Measurements from ENCODE around the gene GLCE. TPM values are rescaled to one million over a fixed set of nuclear protein-coding genes. Genes with fewer than 3 reads are reported as not detected.
A peak's percentile ranks its signal among the peaks of the same experiment; 100 is the strongest.

Gene GLCE
- 1 to 10 TPM; 3.8 to 5.0 TPM for total RNA-seq

DNA sequence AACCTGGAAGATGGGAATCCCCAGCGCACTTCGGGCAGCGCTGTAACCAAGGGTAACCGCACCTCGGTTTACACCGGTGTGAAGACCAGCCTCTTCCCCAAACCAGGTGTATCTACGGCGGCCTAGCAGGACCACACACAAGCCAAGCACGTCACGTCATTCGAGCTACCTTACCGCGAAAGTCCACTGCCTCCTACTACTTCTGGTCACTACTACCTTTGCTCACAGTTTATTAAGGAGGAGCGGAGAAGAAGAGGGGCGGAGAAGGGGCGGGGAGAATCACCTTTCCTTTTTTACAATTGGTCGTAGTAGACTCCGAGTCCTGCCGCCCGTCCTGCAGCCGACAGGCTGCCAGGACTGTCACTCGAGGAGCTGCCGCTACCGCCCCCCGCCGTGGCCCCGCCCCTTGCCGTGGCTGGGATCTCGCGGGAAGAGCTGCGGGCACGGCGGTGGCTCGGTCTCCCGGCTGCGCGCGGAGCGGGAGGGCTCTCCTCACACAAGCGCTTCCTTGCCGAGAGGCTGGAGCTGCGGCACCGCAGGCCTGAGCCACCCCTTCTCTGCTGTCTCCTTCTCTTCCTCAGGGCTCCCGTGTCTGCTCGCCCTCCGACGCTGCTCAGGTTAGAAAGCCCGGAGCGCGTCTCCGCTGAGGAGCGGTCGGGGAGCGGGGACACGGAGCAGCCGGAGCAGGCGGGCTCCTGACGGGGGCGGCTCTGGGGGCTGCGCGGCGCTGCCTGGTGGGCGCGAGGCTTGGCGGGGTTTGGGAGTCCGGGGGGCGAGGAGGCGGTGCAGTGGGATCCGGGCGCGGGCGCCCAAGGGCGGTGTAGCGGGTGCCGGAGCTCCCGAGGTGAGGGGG is at the start of gene GLCE:
Gene GLCE, plus strand, starts transcription at position 495 of the 853 bp plus-strand sequence. CDS start 95,172 bp downstream, outside the sequence.
- Mint-ChIP-seq H3K4me1 (peaks cover 11% of the 10 kb centered on the region), H3K27ac (peak within 1 kb of the TSS; percentile 95), H3K27me3 (peaks cover 7% of the 10 kb centered on the region)

GRCh38 chr15:69114331-69114928 is 46.0 kb upstream of the GLCE start:
- Mint-ChIP-seq H3K4me3 (no peak overlapping the region), H3K4me1 (peaks cover 9% of the 10 kb centered on the region), H3K27me3 (peaks cover 14% of the 10 kb centered on the region), H3K27ac (no peak overlapping the region), H3K9me3 (no peaks in the 10 kb centered on the region), H3K36me3 (ENCODE audit: low read depth) (no peaks in the 10 kb centered on the region)
- no peak for ATAC-seq (replicated peaks)

More for the DNA sequence above, at the start of gene GLCE:
- Mint-ChIP-seq H3K9me3 (no peaks in the 10 kb centered on the region), H3K4me3 (peak within 1 kb of the TSS; percentile 96), H3K36me3 (ENCODE audit: low read depth) (peaks cover 5% of the 10 kb centered on the region)
- ATAC-seq (replicated peaks), result peak; percentile 97

- H3K36me3 Mint-ChIP-seq (ENCODE audit: low read depth), result no peaks in the 10 kb centered on the region
- peaks cover 9% of the 10 kb centered on the region for H3K4me1 Mint-ChIP-seq
- H3K4me3 Mint-ChIP-seq, result no peak overlapping the region
- no peaks in the 10 kb centered on the region for H3K9me3 Mint-ChIP-seq
- peaks cover 14% of the 10 kb centered on the region for H3K27me3 Mint-ChIP-seq
- H3K27ac Mint-ChIP-seq, result no peak overlapping the region
- no peak for ATAC-seq (replicated peaks)
These were observed 45.4 kb upstream of the GLCE start for GRCh38 chr15:69115031-69115430.

- Mint-ChIP-seq H3K4me1 (peaks cover 9% of the 10 kb centered on the region), H3K36me3 (ENCODE audit: low read depth) (no peaks in the 10 kb centered on the region), H3K9me3 (no peaks in the 10 kb centered on the region), H3K4me3 (no peak overlapping the region), H3K27ac (no peak overlapping the region), H3K27me3 (peaks cover 14% of the 10 kb centered on the region)
- no peak for ATAC-seq (replicated peaks)
These were observed 44.0 kb upstream of the GLCE start for GRCh38 chr15:69116391-69116790.

GRCh38 chr15:69117431-69117871 is 43.0 kb upstream of the GLCE start:
- Mint-ChIP-seq H3K27ac (no peak overlapping the region), H3K27me3 (peaks cover 14% of the 10 kb centered on the region), H3K9me3 (no peaks in the 10 kb centered on the region), H3K4me3 (no peak overlapping the region), H3K36me3 (ENCODE audit: low read depth) (no peaks in the 10 kb centered on the region), H3K4me1 (peaks cover 9% of the 10 kb centered on the region)
- no peak for ATAC-seq (replicated peaks)

- no peak overlapping the region for H3K27ac Mint-ChIP-seq
- no peak for ATAC-seq (replicated peaks)
- peaks cover 14% of the 10 kb centered on the region for H3K27me3 Mint-ChIP-seq
- H3K9me3 Mint-ChIP-seq, result no peaks in the 10 kb centered on the region
- no peaks in the 10 kb centered on the region for H3K36me3 Mint-ChIP-seq (ENCODE audit: low read depth)
- no peak overlapping the region for H3K4me3 Mint-ChIP-seq
- H3K4me1 Mint-ChIP-seq, result peaks cover 9% of the 10 kb centered on the region
These were observed 42.3 kb upstream of the GLCE start for GRCh38 chr15:69118089-69118488.

- ATAC-seq (replicated peaks), result no peak
- Mint-ChIP-seq H3K9me3 (no peaks in the 10 kb centered on the region), H3K36me3 (ENCODE audit: low read depth) (no peaks in the 10 kb centered on the region), H3K27ac (no peak overlapping the region), H3K4me3 (no peak overlapping the region), H3K4me1 (peaks cover 5% of the 10 kb centered on the region), H3K27me3 (peaks cover 9% of the 10 kb centered on the region)
These were observed 41.4 kb upstream of the GLCE start for GRCh38 chr15:69119001-69119400.

DNA sequence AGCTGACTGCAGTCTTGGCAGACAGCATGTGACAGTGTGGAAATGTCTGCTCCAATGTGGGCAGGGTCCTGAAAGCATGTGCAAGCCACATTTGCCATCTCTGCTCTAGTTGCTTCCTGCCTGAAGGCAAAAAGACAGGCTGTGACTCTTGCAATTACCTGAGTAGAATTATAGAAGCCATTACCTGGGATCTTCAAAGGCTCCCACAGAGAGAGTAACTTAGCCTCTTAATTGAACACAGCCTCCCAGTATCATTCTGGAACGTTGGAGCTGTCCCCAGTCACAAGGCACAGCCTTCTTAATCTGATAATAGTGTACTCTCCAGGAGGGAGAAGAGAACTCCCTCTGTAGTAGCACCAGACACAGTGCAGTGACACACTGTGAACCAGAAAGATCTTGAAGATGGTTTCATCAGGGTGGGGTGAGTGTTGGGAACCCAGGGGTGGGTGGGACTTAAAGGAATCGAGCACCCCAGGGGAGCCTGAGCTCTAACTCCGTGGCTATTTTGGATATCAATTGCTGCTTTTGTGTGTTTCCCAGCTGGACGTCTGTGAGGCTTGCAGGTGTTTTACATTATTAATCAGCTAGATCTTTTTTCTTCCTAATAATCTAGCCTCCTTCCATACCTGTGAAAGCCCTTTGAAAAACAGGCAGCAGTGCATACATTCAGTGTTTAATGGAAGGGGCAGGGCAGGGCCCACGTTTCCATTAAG is 40.6 kb upstream of the GLCE start:
- H3K27ac Mint-ChIP-seq, result no peak overlapping the region
- H3K4me1 Mint-ChIP-seq, result no peaks in the 10 kb centered on the region
- H3K9me3 Mint-ChIP-seq, result no peaks in the 10 kb centered on the region
- H3K4me3 Mint-ChIP-seq, result no peak overlapping the region
- peaks cover 4% of the 10 kb centered on the region for H3K27me3 Mint-ChIP-seq
- no peak for ATAC-seq (replicated peaks)
- no peaks in the 10 kb centered on the region for H3K36me3 Mint-ChIP-seq (ENCODE audit: low read depth)

GRCh38 chr15:69120732-69121131 is 39.7 kb upstream of the GLCE start:
- H3K36me3 Mint-ChIP-seq (ENCODE audit: low read depth), result no peaks in the 10 kb centered on the region
- no peak for ATAC-seq (replicated peaks)

GRCh38 chr15:69121198-69121828 is 39.1 kb upstream of the GLCE start:
- Mint-ChIP-seq H3K36me3 (ENCODE audit: low read depth) (no peaks in the 10 kb centered on the region), H3K27me3 (no peaks in the 10 kb centered on the region), H3K4me3 (no peak overlapping the region), H3K4me1 (no peaks in the 10 kb centered on the region), H3K9me3 (no peaks in the 10 kb centered on the region), H3K27ac (no peak overlapping the region)
- ATAC-seq (replicated peaks), result no peak

More at GRCh38 chr15:69120732-69121131, 39.7 kb upstream of the GLCE start:
- Mint-ChIP-seq H3K9me3 (no peaks in the 10 kb centered on the region), H3K27me3 (peaks cover 2% of the 10 kb centered on the region), H3K27ac (no peak overlapping the region), H3K4me3 (no peak overlapping the region), H3K4me1 (no peaks in the 10 kb centered on the region)

DNA sequence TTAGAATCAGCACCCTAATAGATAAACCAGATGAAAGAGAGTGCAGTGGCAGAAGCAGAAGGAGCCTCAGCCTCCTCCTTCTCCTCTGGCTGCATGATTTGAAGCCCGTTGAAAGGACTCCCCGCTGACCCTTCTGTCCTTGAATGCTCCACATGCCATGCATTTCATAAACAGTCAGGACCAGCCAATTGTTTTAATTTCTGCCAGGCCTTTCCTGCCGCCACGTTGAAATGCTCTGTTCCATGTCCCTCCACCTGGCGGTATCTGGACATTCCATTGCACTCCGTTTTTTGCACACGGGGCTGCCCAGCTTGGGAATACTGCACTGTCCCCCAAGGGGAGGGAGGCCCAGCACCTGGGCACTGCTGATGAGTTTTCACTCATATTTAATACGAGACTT is 35.2 kb upstream of the GLCE start:
- Mint-ChIP-seq H3K4me1 (no peaks in the 10 kb centered on the region), H3K27me3 (no peaks in the 10 kb centered on the region), H3K9me3 (no peaks in the 10 kb centered on the region), H3K4me3 (no peak overlapping the region), H3K27ac (no peak overlapping the region), H3K36me3 (ENCODE audit: low read depth) (no peaks in the 10 kb centered on the region)
- ATAC-seq (replicated peaks), result no peak

GRCh38 chr15:69126054-69126469 is 34.4 kb upstream of the GLCE start:
- no peaks in the 10 kb centered on the region for H3K36me3 Mint-ChIP-seq (ENCODE audit: low read depth)
- H3K4me1 Mint-ChIP-seq, result no peaks in the 10 kb centered on the region
- H3K27ac Mint-ChIP-seq, result no peak overlapping the region
- ATAC-seq (replicated peaks), result no peak
- no peaks in the 10 kb centered on the region for H3K27me3 Mint-ChIP-seq
- no peak overlapping the region for H3K4me3 Mint-ChIP-seq
- no peaks in the 10 kb centered on the region for H3K9me3 Mint-ChIP-seq

GRCh38 chr15:69127306-69127705 is 33.1 kb upstream of the GLCE start:
- Mint-ChIP-seq H3K36me3 (ENCODE audit: low read depth) (no peaks in the 10 kb centered on the region), H3K27me3 (no peaks in the 10 kb centered on the region)
- ATAC-seq (replicated peaks), result no peak

GRCh38 chr15:69128667-69129311 is 31.6 kb upstream of the GLCE start:
- no peak overlapping the region for H3K4me3 Mint-ChIP-seq
- ATAC-seq (replicated peaks), result no peak
- H3K4me1 Mint-ChIP-seq, result no peaks in the 10 kb centered on the region
- H3K36me3 Mint-ChIP-seq (ENCODE audit: low read depth), result no peaks in the 10 kb centered on the region
- no peaks in the 10 kb centered on the region for H3K9me3 Mint-ChIP-seq
- H3K27ac Mint-ChIP-seq, result no peak overlapping the region
- H3K27me3 Mint-ChIP-seq, result no peaks in the 10 kb centered on the region

More at GRCh38 chr15:69127306-69127705, 33.1 kb upstream of the GLCE start:
- Mint-ChIP-seq H3K27ac (no peak overlapping the region), H3K4me3 (no peak overlapping the region), H3K9me3 (no peaks in the 10 kb centered on the region), H3K4me1 (no peaks in the 10 kb centered on the region)
